ENCODE measurements around the gene JUNB. TPM values are rescaled to one million over a fixed set of nuclear protein-coding genes. Genes with fewer than 3 reads are reported as not detected.

Gene JUNB
- total and polyA plus RNA-seq, 10 of the 15 experiments (the other 5 are each of a cell fraction or from before 2014, with no cell fraction given), result 0.55 to 144 (median 68.3) TPM

GRCh38 chr19:12806242-12807081 lies 15.2 kb downstream of the JUNB start, which contains the start of gene RNASEH2A (continued):
- TF ChIP-seq NR2C1 (IDR thresholded peaks at IDR 0.05) (peak; percentile 44; the same call in 1 of the 2 replicates), EP300 (IDR thresholded peaks at IDR 0.05; ENCODE audit: borderline replicate concordance in 1 of 2, control insufficient read depth in 1 of 2, low read depth in 2 of 2, low read length in 2 of 2) (no peak), CREM (IDR thresholded peaks at IDR 0.05; ENCODE audit: low read depth) (peak; percentile 92), KAT2A (conservative IDR thresholded peaks at IDR 0.05; ENCODE audit: control insufficient read depth, low read depth, low read length) (no peak), WRNIP1 (IDR thresholded peaks at IDR 0.05; ENCODE audit: borderline replicate concordance, low read depth, low read length) (0 out of 2 replicates have a peak, but pooled peaks have one; percentile 8), SPI1 (IDR thresholded peaks at IDR 0.05; ENCODE audit: borderline replicate concordance, insufficient read depth, low read depth, low read length) (no peak), BCLAF1 (IDR thresholded peaks at IDR 0.05) (no peak), NBN (IDR thresholded peaks at IDR 0.05) (no peak), RELA (IDR thresholded peaks at IDR 0.05; ENCODE audit: borderline replicate concordance, partially characterized antibody) (peak; percentile 45), ASH2L (IDR thresholded peaks at IDR 0.05; ENCODE audit: borderline replicate concordance, low read depth) (no peak), BACH1 (IDR thresholded peaks at IDR 0.05; ENCODE audit: borderline replicate concordance) (0 out of 2 replicates have a peak, but pooled peaks have one; percentile 47), TBL1XR1 (IDR thresholded peaks at IDR 0.05; ENCODE audit: low read depth, low read length) (0 out of 2 replicates have a peak, but pooled peaks have one; percentile 15), TARDBP (IDR thresholded peaks at IDR 0.05; ENCODE audit: borderline replicate concordance) (peak; percentile 49; the same call in 1 of the 2 replicates), PAX8 (IDR thresholded peaks at IDR 0.05) (no peak), SMAD5 (IDR thresholded peaks at IDR 0.05; ENCODE audit: low read depth) (no peak), EZH2 (IDR thresholded peaks at IDR 0.05; ENCODE audit: borderline replicate concordance, control insufficient read depth, low read depth, low read length) (no peak), HDGF (IDR thresholded peaks at IDR 0.05) (no peak)
- TF ChIP-seq, protein P1, sequence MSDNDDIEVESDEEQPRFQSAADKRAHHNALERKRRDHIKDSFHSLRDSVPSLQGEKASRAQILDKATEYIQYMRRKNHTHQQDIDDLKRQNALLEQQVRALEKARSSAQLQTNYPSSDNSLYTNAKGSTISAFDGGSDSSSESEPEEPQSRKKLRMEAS (IDR thresholded peaks at IDR 0.05; ENCODE audit: low read depth, low read length), result peak; percentile 88
- TF ChIP-seq, protein P2, sequence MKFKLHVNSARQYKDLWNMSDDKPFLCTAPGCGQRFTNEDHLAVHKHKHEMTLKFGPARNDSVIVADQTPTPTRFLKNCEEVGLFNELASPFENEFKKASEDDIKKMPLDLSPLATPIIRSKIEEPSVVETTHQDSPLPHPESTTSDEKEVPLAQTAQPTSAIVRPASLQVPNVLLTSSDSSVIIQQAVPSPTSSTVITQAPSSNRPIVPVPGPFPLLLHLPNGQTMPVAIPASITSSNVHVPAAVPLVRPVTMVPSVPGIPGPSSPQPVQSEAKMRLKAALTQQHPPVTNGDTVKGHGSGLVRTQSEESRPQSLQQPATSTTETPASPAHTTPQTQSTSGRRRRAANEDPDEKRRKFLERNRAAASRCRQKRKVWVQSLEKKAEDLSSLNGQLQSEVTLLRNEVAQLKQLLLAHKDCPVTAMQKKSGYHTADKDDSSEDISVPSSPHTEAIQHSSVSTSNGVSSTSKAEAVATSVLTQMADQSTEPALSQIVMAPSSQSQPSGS (IDR thresholded peaks at IDR 0.05; ENCODE audit: low read length), result no peak
- TF ChIP-seq, protein P3, sequence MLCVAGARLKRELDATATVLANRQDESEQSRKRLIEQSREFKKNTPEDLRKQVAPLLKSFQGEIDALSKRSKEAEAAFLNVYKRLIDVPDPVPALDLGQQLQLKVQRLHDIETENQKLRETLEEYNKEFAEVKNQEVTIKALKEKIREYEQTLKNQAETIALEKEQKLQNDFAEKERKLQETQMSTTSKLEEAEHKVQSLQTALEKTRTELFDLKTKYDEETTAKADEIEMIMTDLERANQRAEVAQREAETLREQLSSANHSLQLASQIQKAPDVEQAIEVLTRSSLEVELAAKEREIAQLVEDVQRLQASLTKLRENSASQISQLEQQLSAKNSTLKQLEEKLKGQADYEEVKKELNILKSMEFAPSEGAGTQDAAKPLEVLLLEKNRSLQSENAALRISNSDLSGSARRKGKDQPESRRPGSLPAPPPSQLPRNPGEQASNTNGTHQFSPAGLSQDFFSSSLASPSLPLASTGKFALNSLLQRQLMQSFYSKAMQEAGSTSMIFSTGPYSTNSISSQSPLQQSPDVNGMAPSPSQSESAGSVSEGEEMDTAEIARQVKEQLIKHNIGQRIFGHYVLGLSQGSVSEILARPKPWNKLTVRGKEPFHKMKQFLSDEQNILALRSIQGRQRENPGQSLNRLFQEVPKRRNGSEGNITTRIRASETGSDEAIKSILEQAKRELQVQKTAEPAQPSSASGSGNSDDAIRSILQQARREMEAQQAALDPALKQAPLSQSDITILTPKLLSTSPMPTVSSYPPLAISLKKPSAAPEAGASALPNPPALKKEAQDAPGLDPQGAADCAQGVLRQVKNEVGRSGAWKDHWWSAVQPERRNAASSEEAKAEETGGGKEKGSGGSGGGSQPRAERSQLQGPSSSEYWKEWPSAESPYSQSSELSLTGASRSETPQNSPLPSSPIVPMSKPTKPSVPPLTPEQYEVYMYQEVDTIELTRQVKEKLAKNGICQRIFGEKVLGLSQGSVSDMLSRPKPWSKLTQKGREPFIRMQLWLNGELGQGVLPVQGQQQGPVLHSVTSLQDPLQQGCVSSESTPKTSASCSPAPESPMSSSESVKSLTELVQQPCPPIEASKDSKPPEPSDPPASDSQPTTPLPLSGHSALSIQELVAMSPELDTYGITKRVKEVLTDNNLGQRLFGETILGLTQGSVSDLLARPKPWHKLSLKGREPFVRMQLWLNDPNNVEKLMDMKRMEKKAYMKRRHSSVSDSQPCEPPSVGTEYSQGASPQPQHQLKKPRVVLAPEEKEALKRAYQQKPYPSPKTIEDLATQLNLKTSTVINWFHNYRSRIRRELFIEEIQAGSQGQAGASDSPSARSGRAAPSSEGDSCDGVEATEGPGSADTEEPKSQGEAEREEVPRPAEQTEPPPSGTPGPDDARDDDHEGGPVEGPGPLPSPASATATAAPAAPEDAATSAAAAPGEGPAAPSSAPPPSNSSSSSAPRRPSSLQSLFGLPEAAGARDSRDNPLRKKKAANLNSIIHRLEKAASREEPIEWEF (IDR thresholded peaks at IDR 0.05; ENCODE audit: insufficient replicate concordance, low read depth, low read length), result no peak

Data from GM12878 (cell line).